DND-41 (cell line): ENCODE data around the gene PAPPA.

ENCODE experiments used
- EZH2 ChIP-seq: IDR thresholded peaks from 3 replicates; pipeline ENCODE4 v1.6.1; 2012; ENCODE audit warnings: borderline replicate concordance, low read depth, mild to moderate bottlenecking, moderate library complexity, low read length, inconsistent platforms; ENCODE audit not compliant: severe bottlenecking
- TF ChIP-seq, protein P1 (sequence below): IDR thresholded peaks from 2 replicates; pipeline ENCODE4 v1.5.1; 2012; ENCODE audit warnings: borderline replicate concordance, low read length, moderate library complexity, mild to moderate bottlenecking; ENCODE audit not compliant: poor library complexity, severe bottlenecking; ENCODE audit errors: extremely low read depth

DNA sequence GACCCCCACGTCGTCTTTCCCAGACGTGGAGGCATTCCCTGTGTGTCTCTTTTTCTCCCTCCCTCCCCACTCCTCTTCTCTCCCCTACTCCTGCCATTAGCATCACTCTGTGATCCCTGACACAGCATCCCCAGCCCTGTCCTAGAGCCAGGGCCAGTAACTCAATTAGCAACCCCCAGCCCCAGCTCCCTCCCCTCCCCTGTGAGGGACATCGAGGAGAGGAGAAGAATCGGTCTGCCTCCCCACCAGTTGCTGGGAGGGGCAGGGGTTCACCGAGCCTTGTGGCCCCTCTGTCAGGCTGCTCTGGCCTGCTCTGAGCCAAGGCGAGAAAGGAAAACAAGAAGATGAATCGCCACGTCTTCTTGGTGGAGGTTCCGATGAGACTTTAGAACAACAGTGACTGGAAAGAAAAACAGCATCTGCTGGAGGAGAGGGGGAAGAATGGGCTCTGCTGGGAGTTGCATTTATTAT, 123.1 kb downstream of the PAPPA start:
- TF ChIP-seq, protein P1, sequence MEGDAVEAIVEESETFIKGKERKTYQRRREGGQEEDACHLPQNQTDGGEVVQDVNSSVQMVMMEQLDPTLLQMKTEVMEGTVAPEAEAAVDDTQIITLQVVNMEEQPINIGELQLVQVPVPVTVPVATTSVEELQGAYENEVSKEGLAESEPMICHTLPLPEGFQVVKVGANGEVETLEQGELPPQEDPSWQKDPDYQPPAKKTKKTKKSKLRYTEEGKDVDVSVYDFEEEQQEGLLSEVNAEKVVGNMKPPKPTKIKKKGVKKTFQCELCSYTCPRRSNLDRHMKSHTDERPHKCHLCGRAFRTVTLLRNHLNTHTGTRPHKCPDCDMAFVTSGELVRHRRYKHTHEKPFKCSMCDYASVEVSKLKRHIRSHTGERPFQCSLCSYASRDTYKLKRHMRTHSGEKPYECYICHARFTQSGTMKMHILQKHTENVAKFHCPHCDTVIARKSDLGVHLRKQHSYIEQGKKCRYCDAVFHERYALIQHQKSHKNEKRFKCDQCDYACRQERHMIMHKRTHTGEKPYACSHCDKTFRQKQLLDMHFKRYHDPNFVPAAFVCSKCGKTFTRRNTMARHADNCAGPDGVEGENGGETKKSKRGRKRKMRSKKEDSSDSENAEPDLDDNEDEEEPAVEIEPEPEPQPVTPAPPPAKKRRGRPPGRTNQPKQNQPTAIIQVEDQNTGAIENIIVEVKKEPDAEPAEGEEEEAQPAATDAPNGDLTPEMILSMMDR: no peak
- no peak for TF ChIP-seq EZH2
